Measurements from ENCODE around the gene KSR1. TPM values are rescaled to one million over a fixed set of nuclear protein-coding genes. Genes with fewer than 3 reads are reported as not detected.

KSR1 gene
- total RNA-seq, 1 donor from 2014 or later: 25.6 TPM

- H3K27me3 ChIP-seq (ENCODE audit: control insufficient read depth in 3 of 3, insufficient read depth in 3 of 3, low read length in 3 of 3): no peaks in the 10 kb centered on the region
- no peak overlapping the region for H3K27ac ChIP-seq (ENCODE audit: low read depth, low read length)
- no peak overlapping the region for H3K4me3 ChIP-seq (ENCODE audit: low read length in 3 of 3)
- H3K9me3 ChIP-seq (ENCODE audit: control insufficient read depth in 3 of 3, low read length in 3 of 3): no peaks in the 10 kb centered on the region
- H3K9ac ChIP-seq (ENCODE audit: low read depth in 1 of 3, low read length in 3 of 3): no peak overlapping the region
- peaks cover 37 to 58% (median 44%) of the 10 kb centered on the region in 3 donors for H3K4me1 ChIP-seq (ENCODE audit: control insufficient read depth in 3 of 3, insufficient read depth in 3 of 3, low read length in 3 of 3)
- H3K36me3 ChIP-seq (ENCODE audit: control insufficient read depth in 3 of 3, insufficient read depth in 3 of 3, low read length in 3 of 3): peaks cover 68 to 91% (median 73%) of the 10 kb centered on the region in 3 donors
Observed at GRCh38 chr17:27588354-27588753, 132.1 kb downstream of the KSR1 start.

GRCh38 chr17:27590864-27591263 lies 134.6 kb downstream of the KSR1 start:
- peaks cover 70 to 92% (median 78%) of the 10 kb centered on the region in 3 donors for H3K36me3 ChIP-seq (ENCODE audit: control insufficient read depth in 3 of 3, insufficient read depth in 3 of 3, low read length in 3 of 3)
- peak overlapping the region; percentile 89 for H3K27ac ChIP-seq (ENCODE audit: low read depth, low read length)
- no peaks in the 10 kb centered on the region for H3K9me3 ChIP-seq (ENCODE audit: control insufficient read depth in 3 of 3, low read length in 3 of 3)
- H3K4me1 ChIP-seq (ENCODE audit: control insufficient read depth in 3 of 3, insufficient read depth in 3 of 3, low read length in 3 of 3): peaks cover 34 to 61% (median 44%) of the 10 kb centered on the region in 3 donors
- no peak overlapping the region for H3K4me3 ChIP-seq (ENCODE audit: low read length in 3 of 3)
- H3K9ac ChIP-seq (ENCODE audit: low read depth in 1 of 3, low read length in 3 of 3): no peak overlapping the region
- H3K27me3 ChIP-seq (ENCODE audit: control insufficient read depth in 3 of 3, insufficient read depth in 3 of 3, low read length in 3 of 3): no peaks in the 10 kb centered on the region

GRCh38 chr17:27591986-27592385 lies 135.7 kb downstream of the KSR1 start:
- Histone ChIP-seq H3K4me3 (ENCODE audit: low read length in 3 of 3) (no peak overlapping the region), H3K36me3 (ENCODE audit: control insufficient read depth in 3 of 3, insufficient read depth in 3 of 3, low read length in 3 of 3) (peaks cover 71 to 93% (median 79%) of the 10 kb centered on the region in 3 donors), H3K27ac (ENCODE audit: low read depth, low read length) (peak overlapping the region; percentile 89), H3K27me3 (ENCODE audit: control insufficient read depth in 3 of 3, insufficient read depth in 3 of 3, low read length in 3 of 3) (no peaks in the 10 kb centered on the region), H3K4me1 (ENCODE audit: control insufficient read depth in 3 of 3, insufficient read depth in 3 of 3, low read length in 3 of 3) (peaks cover 34 to 56% (median 40%) of the 10 kb centered on the region in 3 donors), H3K9ac (ENCODE audit: low read depth in 1 of 3, low read length in 3 of 3) (peak overlapping the region; percentile 54 to 63 (median 62)), H3K9me3 (ENCODE audit: control insufficient read depth in 3 of 3, low read length in 3 of 3) (no peaks in the 10 kb centered on the region)

GRCh38 chr17:27593232-27593856 lies 137.1 kb downstream of the KSR1 start:
- Histone ChIP-seq H3K4me3 (ENCODE audit: low read length in 3 of 3) (peak overlapping the region in 1 of 3 donors; percentile 35), H3K36me3 (ENCODE audit: control insufficient read depth in 3 of 3, insufficient read depth in 3 of 3, low read length in 3 of 3) (peaks cover 72 to 93% (median 80%) of the 10 kb centered on the region in 3 donors), H3K27ac (ENCODE audit: low read depth, low read length) (peak overlapping the region; percentile 89), H3K9me3 (ENCODE audit: control insufficient read depth in 3 of 3, low read length in 3 of 3) (no peaks in the 10 kb centered on the region), H3K4me1 (ENCODE audit: control insufficient read depth in 3 of 3, insufficient read depth in 3 of 3, low read length in 3 of 3) (peaks cover 34 to 56% (median 37%) of the 10 kb centered on the region in 3 donors), H3K27me3 (ENCODE audit: control insufficient read depth in 3 of 3, insufficient read depth in 3 of 3, low read length in 3 of 3) (no peaks in the 10 kb centered on the region), H3K9ac (ENCODE audit: low read depth in 1 of 3, low read length in 3 of 3) (peak overlapping the region; percentile 2 to 54 (median 54))

GRCh38 chr17:27593857-27594255 lies 137.6 kb downstream of the KSR1 start:
- H3K36me3 ChIP-seq (ENCODE audit: control insufficient read depth in 3 of 3, insufficient read depth in 3 of 3, low read length in 3 of 3): peaks cover 70 to 93% (median 79%) of the 10 kb centered on the region in 3 donors
- peak overlapping the region; percentile 89 for H3K27ac ChIP-seq (ENCODE audit: low read depth, low read length)
- no peaks in the 10 kb centered on the region for H3K27me3 ChIP-seq (ENCODE audit: control insufficient read depth in 3 of 3, insufficient read depth in 3 of 3, low read length in 3 of 3)
- H3K4me1 ChIP-seq (ENCODE audit: control insufficient read depth in 3 of 3, insufficient read depth in 3 of 3, low read length in 3 of 3): peaks cover 34 to 56% (median 37%) of the 10 kb centered on the region in 3 donors
- no peaks in the 10 kb centered on the region for H3K9me3 ChIP-seq (ENCODE audit: control insufficient read depth in 3 of 3, low read length in 3 of 3)
- H3K4me3 ChIP-seq (ENCODE audit: low read length in 3 of 3): no peak overlapping the region
- H3K9ac ChIP-seq (ENCODE audit: low read depth in 1 of 3, low read length in 3 of 3): peak overlapping the region in 1 of 3 donors; percentile 54

GRCh38 chr17:27595208-27595607 lies 139.0 kb downstream of the KSR1 start:
- H3K36me3 ChIP-seq (ENCODE audit: control insufficient read depth in 3 of 3, insufficient read depth in 3 of 3, low read length in 3 of 3): peaks cover 66 to 84% (median 76%) of the 10 kb centered on the region in 3 donors
- H3K4me1 ChIP-seq (ENCODE audit: control insufficient read depth in 3 of 3, insufficient read depth in 3 of 3, low read length in 3 of 3): peaks cover 34 to 55% (median 37%) of the 10 kb centered on the region in 3 donors
- no peaks in the 10 kb centered on the region for H3K9me3 ChIP-seq (ENCODE audit: control insufficient read depth in 3 of 3, low read length in 3 of 3)
- H3K27ac ChIP-seq (ENCODE audit: low read depth, low read length): no peak overlapping the region
- no peak overlapping the region for H3K4me3 ChIP-seq (ENCODE audit: low read length in 3 of 3)
- peak overlapping the region in 1 of 3 donors; percentile 50 for H3K9ac ChIP-seq (ENCODE audit: low read depth in 1 of 3, low read length in 3 of 3)
- no peaks in the 10 kb centered on the region for H3K27me3 ChIP-seq (ENCODE audit: control insufficient read depth in 3 of 3, insufficient read depth in 3 of 3, low read length in 3 of 3)

- H3K27ac ChIP-seq (ENCODE audit: low read depth, low read length): no peak overlapping the region
- no peak overlapping the region for H3K4me3 ChIP-seq (ENCODE audit: low read length in 3 of 3)
- H3K27me3 ChIP-seq (ENCODE audit: control insufficient read depth in 3 of 3, insufficient read depth in 3 of 3, low read length in 3 of 3): no peaks in the 10 kb centered on the region
- no peaks in the 10 kb centered on the region for H3K9me3 ChIP-seq (ENCODE audit: control insufficient read depth in 3 of 3, low read length in 3 of 3)
- H3K36me3 ChIP-seq (ENCODE audit: control insufficient read depth in 3 of 3, insufficient read depth in 3 of 3, low read length in 3 of 3): peaks cover 66 to 82% (median 76%) of the 10 kb centered on the region in 3 donors
- H3K9ac ChIP-seq (ENCODE audit: low read depth in 1 of 3, low read length in 3 of 3): no peak overlapping the region
- peaks cover 32 to 48% (median 34%) of the 10 kb centered on the region in 3 donors for H3K4me1 ChIP-seq (ENCODE audit: control insufficient read depth in 3 of 3, insufficient read depth in 3 of 3, low read length in 3 of 3)
Observed at GRCh38 chr17:27596096-27596495, 139.8 kb downstream of the KSR1 start.

GRCh38 chr17:27596566-27597187 lies 140.4 kb downstream of the KSR1 start:
- no peaks in the 10 kb centered on the region for H3K27me3 ChIP-seq (ENCODE audit: control insufficient read depth in 3 of 3, insufficient read depth in 3 of 3, low read length in 3 of 3)
- no peak overlapping the region for H3K4me3 ChIP-seq (ENCODE audit: low read length in 3 of 3)
- H3K9ac ChIP-seq (ENCODE audit: low read depth in 1 of 3, low read length in 3 of 3): no peak overlapping the region
- H3K9me3 ChIP-seq (ENCODE audit: control insufficient read depth in 3 of 3, low read length in 3 of 3): no peaks in the 10 kb centered on the region
- H3K36me3 ChIP-seq (ENCODE audit: control insufficient read depth in 3 of 3, insufficient read depth in 3 of 3, low read length in 3 of 3): peaks cover 68 to 81% (median 76%) of the 10 kb centered on the region in 3 donors
- H3K27ac ChIP-seq (ENCODE audit: low read depth, low read length): no peak overlapping the region
- H3K4me1 ChIP-seq (ENCODE audit: control insufficient read depth in 3 of 3, insufficient read depth in 3 of 3, low read length in 3 of 3): peaks cover 26 to 47% (median 33%) of the 10 kb centered on the region in 3 donors

- Histone ChIP-seq H3K4me1 (ENCODE audit: control insufficient read depth in 3 of 3, insufficient read depth in 3 of 3, low read length in 3 of 3) (peaks cover 22 to 42% (median 30%) of the 10 kb centered on the region in 3 donors), H3K9me3 (ENCODE audit: control insufficient read depth in 3 of 3, low read length in 3 of 3) (no peaks in the 10 kb centered on the region), H3K4me3 (ENCODE audit: low read length in 3 of 3) (no peak overlapping the region), H3K9ac (ENCODE audit: low read depth in 1 of 3, low read length in 3 of 3) (no peak overlapping the region), H3K36me3 (ENCODE audit: control insufficient read depth in 3 of 3, insufficient read depth in 3 of 3, low read length in 3 of 3) (peaks cover 66 to 79% (median 72%) of the 10 kb centered on the region in 3 donors), H3K27me3 (ENCODE audit: control insufficient read depth in 3 of 3, insufficient read depth in 3 of 3, low read length in 3 of 3) (no peaks in the 10 kb centered on the region), H3K27ac (ENCODE audit: low read depth, low read length) (no peak overlapping the region)
Observed at GRCh38 chr17:27597188-27597580, 140.9 kb downstream of the KSR1 start.

- H3K27ac ChIP-seq (ENCODE audit: low read depth, low read length): no peak overlapping the region
- no peaks in the 10 kb centered on the region for H3K27me3 ChIP-seq (ENCODE audit: control insufficient read depth in 3 of 3, insufficient read depth in 3 of 3, low read length in 3 of 3)
Observed at GRCh38 chr17:27597783-27598320, 141.6 kb downstream of the KSR1 start.

More at GRCh38 chr17:27597783-27598320, 141.6 kb downstream of the KSR1 start:
- H3K9me3 ChIP-seq (ENCODE audit: control insufficient read depth in 3 of 3, low read length in 3 of 3): no peaks in the 10 kb centered on the region
- H3K36me3 ChIP-seq (ENCODE audit: control insufficient read depth in 3 of 3, insufficient read depth in 3 of 3, low read length in 3 of 3): peaks cover 65 to 79% (median 71%) of the 10 kb centered on the region in 3 donors
- H3K9ac ChIP-seq (ENCODE audit: low read depth in 1 of 3, low read length in 3 of 3): no peak overlapping the region
- peaks cover 16 to 35% (median 26%) of the 10 kb centered on the region in 3 donors for H3K4me1 ChIP-seq (ENCODE audit: control insufficient read depth in 3 of 3, insufficient read depth in 3 of 3, low read length in 3 of 3)
- H3K4me3 ChIP-seq (ENCODE audit: low read length in 3 of 3): no peak overlapping the region
